Spleen (tissue), 11 donors: ENCODE data around the gene MRPL21. TPM values are rescaled to one million over a fixed set of nuclear protein-coding genes. Genes with fewer than 3 reads are reported as not detected.
"Not testable (repeated sequence)": the region's sequence is repeated elsewhere in the genome, so short reads cannot be mapped to it uniquely, and the experiment has no call there.

Experiments
- DNase-seq: peaks from one replicate; pipeline ENCODE4 v3.0.0-alpha.2; 2020
- H3K27ac ChIP-seq, 8 donors: fragments of 200-600 bp; sonication (generic) in 7 of 8; 1 replicate in 4 of 8; 2 replicates in 4 of 8; pipeline versions ENCODE4 v1.5.0 to v1.8.0; 2016 to 2021; ENCODE audit warnings: inconsistent platforms in 4 of 8, mild to moderate bottlenecking in 4 of 8, moderate library complexity in 1 of 8
- H3K27me3 ChIP-seq, 7 donors: fragments of 200-600 bp; sonication (generic) in 6 of 7; replicated peaks in 1 of 7; 1 replicate in 4 of 7; 2 replicates in 3 of 7; pipeline versions ENCODE4 v1.5.0 to v1.8.0; 2016 to 2021; ENCODE audit warnings: inconsistent platforms in 3 of 7, mild to moderate bottlenecking in 1 of 7
- H3K36me3 ChIP-seq, 6 donors: fragments of 200-600 bp; sonication (generic) in 5 of 6; 1 replicate in 4 of 6; 2 replicates in 2 of 6; pipeline versions ENCODE4 v1.5.0 to v1.8.0; 2016 to 2021; ENCODE audit warnings: inconsistent platforms in 2 of 6
- H3K4me1 ChIP-seq, 6 donors: fragments of 200-600 bp; sonication (generic) in 5 of 6; 1 replicate in 3 of 6; 2 replicates in 3 of 6; pipeline versions ENCODE4 v1.5.0 to v1.8.0; 2016 to 2021; ENCODE audit warnings: inconsistent platforms in 3 of 6
- H3K4me3 ChIP-seq, 8 donors: fragments of 200-600 bp; sonication (generic) in 7 of 8; 1 replicate in 4 of 8; 2 replicates in 4 of 8; pipeline versions ENCODE4 v1.5.0 to v1.8.0; 2016 to 2021; ENCODE audit warnings: inconsistent platforms in 4 of 8, mild to moderate bottlenecking in 4 of 8, moderate library complexity in 2 of 8
- H3K9me3 ChIP-seq, 8 donors: fragments of 200-600 bp; sonication (generic) in 7 of 8; 1 replicate in 4 of 8; 2 replicates in 4 of 8; pipeline versions ENCODE4 v1.5.0 to v1.8.0; 2016 to 2021; ENCODE audit warnings: inconsistent platforms in 4 of 8
- POLR2A ChIP-seq, 3 donors: fragments of 450-650 bp; IDR thresholded peaks; one replicate each; pipeline ENCODE4 v1.5.1; 2017; ENCODE audit warnings: antibody characterized with exemption in 3 of 3, mild to moderate bottlenecking in 1 of 3
- POLR2AphosphoS5 ChIP-seq, 3 donors: sonication (generic); formaldehyde crosslinking; IDR thresholded peaks; one replicate each; pipeline ENCODE4 v1.5.1; 2017; ENCODE audit warnings: antibody characterized with exemption in 3 of 3
- WGBS, 5 donors: extraction: QIAGEN DNeasy Blood & Tissue Kit in 3 of 5; methylation state at CpG; one replicate each; pipeline versions ENCODE4 v1.1.5 to v1.1.7; 2013 to 2018; 5-methylcytosine and 5-hydroxymethylcytosine counted together
- intact Hi-C: fragments of 100-400 bp; cut with DNase I; formaldehyde crosslinking; loops from one replicate; pipeline ENCODE4 v1.15.0; 2023; ENCODE audit warnings: low total_unique reads
- polyA plus RNA-seq, 3 donors: library from polyadenylated mRNA; stranded (reverse); fragments of 200-250 nt; gene quantifications; one replicate each; pipeline ENCODE4 v1.2.1, GENCODE V29; 2013
- total RNA-seq, 7 donors: library from RNA; depleted of rRNA in 3 of 7; stranded (reverse); fragments of >200 nt in 3 of 7; fragmentation: NEBNext Ultra II Directional in 4 of 7; extraction: Animal tissue kit (Norgen Biotek cat#: 25700) in 4 of 7; gene quantifications; one replicate each; pipeline versions ENCODE4 v1.1.0 to v1.2.1, GENCODE V29; 2016 to 2021
- TF ChIP-seq, protein P1 (sequence below), 11 experiments: fragments of 200-600 bp in 7 of 11; fragments of 450-650 bp in 4 of 11; sonication (generic) in 4 of 11; IDR thresholded peaks in 8 of 11; conservative IDR thresholded peaks in 3 of 11; 1 replicate in 7 of 11; 2 replicates in 4 of 11; pipeline versions ENCODE4 v1.4.0 to v1.8.0; 2016 to 2021; ENCODE audit warnings: antibody characterized with exemption in 11 of 11, inconsistent platforms in 4 of 11, mild to moderate bottlenecking in 1 of 11
- donor health status: healthy with polysubstance abuse.
- donor health status: DM: no; HTN: no; CAD: no; lungs with moderate emphysema.
- donor health status: DM: no; HTN: no; CAD: no.
- donor health status: Bipolar disorder and iron deficiency.
- donor health status: healthy.
- donor health status: DM: no; HTN: no; CAD: no.
- donor health status: DM: yes; HTN: yes; CAD: no.

The MRPL21 gene
- total and polyA plus RNA-seq, 10 donors, result 11.2 to 81.0 (median 34.0) TPM

DNA sequence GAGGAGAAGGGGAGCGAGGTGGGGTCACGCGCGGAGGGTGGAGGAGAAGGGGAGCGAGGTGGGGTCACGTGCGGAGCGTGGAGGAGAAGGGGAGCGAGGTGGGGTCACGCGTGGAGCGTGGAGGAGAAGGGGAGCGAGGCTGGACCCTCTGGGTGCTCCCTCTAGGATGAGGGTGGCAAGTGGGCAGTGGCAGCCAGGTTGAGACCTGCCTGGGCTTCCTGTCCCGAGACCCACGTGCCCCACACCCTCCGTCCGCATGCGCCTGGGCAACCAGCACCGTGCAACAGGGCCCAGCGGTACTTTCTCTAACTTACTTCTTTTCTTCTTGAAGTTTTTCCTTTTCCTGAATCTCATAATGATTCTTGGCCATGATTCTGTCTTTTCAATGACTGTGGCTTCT lies 11.1 kb downstream of the MRPL21 start:
- 94 to 97% (median 96%) methylated on average over 16 to 20 of the region's 20 CpGs for WGBS, 5 donors
- H3K9me3 ChIP-seq, result no peaks in the 10 kb centered on the region
- no peak overlapping the region for H3K4me3 ChIP-seq
- H3K27me3 ChIP-seq, result no peaks in the 10 kb centered on the region
- intact Hi-C loops, result no loop called here
- peaks cover 3 to 81% (median 74%) of the 10 kb centered on the region in 6 donors for H3K36me3 ChIP-seq
- no peaks in the 10 kb centered on the region for H3K4me1 ChIP-seq
- H3K27ac ChIP-seq, result no peak overlapping the region
- peak in 1 of 3 donors; percentile 20 for TF ChIP-seq POLR2AphosphoS5 (IDR thresholded peaks at IDR 0.05)
- no peak for TF ChIP-seq POLR2A (IDR thresholded peaks at IDR 0.05)
- DNase-seq, result peak; percentile 66

- no peaks in the 10 kb centered on the region for H3K9me3 ChIP-seq
- TF ChIP-seq POLR2A (IDR thresholded peaks at IDR 0.05) (no peak), POLR2AphosphoS5 (IDR thresholded peaks at IDR 0.05) (no peak)
- TF ChIP-seq, protein P1, sequence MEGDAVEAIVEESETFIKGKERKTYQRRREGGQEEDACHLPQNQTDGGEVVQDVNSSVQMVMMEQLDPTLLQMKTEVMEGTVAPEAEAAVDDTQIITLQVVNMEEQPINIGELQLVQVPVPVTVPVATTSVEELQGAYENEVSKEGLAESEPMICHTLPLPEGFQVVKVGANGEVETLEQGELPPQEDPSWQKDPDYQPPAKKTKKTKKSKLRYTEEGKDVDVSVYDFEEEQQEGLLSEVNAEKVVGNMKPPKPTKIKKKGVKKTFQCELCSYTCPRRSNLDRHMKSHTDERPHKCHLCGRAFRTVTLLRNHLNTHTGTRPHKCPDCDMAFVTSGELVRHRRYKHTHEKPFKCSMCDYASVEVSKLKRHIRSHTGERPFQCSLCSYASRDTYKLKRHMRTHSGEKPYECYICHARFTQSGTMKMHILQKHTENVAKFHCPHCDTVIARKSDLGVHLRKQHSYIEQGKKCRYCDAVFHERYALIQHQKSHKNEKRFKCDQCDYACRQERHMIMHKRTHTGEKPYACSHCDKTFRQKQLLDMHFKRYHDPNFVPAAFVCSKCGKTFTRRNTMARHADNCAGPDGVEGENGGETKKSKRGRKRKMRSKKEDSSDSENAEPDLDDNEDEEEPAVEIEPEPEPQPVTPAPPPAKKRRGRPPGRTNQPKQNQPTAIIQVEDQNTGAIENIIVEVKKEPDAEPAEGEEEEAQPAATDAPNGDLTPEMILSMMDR (IDR thresholded peaks at IDR 0.05 in 8 of 11, conservative IDR thresholded peaks at IDR 0.05 in 3 of 11), result no peak
- H3K27ac ChIP-seq, result no peak overlapping the region
- peak; percentile 41 for DNase-seq
- 70 to 88% (median 85%) methylated on average over 10 to 17 of the region's 17 CpGs for WGBS, 5 donors
- intact Hi-C loops, result no loop called here
- no peak overlapping the region for H3K4me3 ChIP-seq
- H3K4me1 ChIP-seq, result no peaks in the 10 kb centered on the region
- peaks cover 3 to 70% (median 63%) of the 10 kb centered on the region in 6 donors for H3K36me3 ChIP-seq
- no peaks in the 10 kb centered on the region for H3K27me3 ChIP-seq
These were observed 12.2 kb downstream of the MRPL21 start for GRCh38 chr11:68891351-68891948.

GRCh38 chr11:68890490-68891231 lies 13.0 kb downstream of the MRPL21 start:
- Histone ChIP-seq H3K27me3 (no peaks in the 10 kb centered on the region), H3K27ac (no peak overlapping the region), H3K4me1 (no peaks in the 10 kb centered on the region), H3K9me3 (no peaks in the 10 kb centered on the region), H3K36me3 (peaks cover 3 to 62% (median 55%) of the 10 kb centered on the region in 6 donors), H3K4me3 (no peak overlapping the region)
- intact Hi-C loops, result no loop called here
- TF ChIP-seq POLR2A (IDR thresholded peaks at IDR 0.05) (no peak), POLR2AphosphoS5 (IDR thresholded peaks at IDR 0.05) (peak in 1 of 3 donors; percentile 22)
- DNase-seq, result peak; percentile 61
- WGBS, 5 donors, result 58 to 82% (median 75%) methylated on average over 17 of the region's 17 CpGs

DNA sequence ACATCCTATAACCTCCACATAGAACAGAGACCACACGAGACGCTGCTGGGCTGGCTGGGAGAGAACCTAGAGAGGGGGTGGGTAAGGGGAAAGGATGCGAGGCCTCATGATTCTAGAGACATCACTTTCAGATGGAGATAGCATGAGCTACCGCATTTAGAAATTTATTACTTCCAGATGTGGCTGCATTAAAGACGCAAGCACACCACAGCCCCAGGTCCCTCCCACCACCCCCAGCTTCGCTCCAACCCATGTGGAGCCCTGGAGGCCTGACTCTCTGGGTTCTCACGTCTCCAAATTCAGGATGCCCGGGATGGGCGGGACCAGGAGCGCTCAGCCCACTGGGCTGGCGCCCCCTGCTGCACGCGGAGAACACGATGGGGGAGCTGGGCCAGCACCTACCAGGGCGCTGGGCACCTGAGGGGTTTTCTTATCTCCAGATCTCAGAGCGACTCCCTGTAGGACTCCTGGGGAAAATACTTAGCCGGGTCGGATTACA lies 13.6 kb downstream of the MRPL21 start:
- peak; percentile 56 for DNase-seq
- intact Hi-C loops, result no loop called here
- no peaks in the 10 kb centered on the region for H3K27me3 ChIP-seq
- no peaks in the 10 kb centered on the region for H3K9me3 ChIP-seq
- no peak overlapping the region for H3K4me3 ChIP-seq
- peaks cover 3 to 55% (median 48%) of the 10 kb centered on the region in 6 donors for H3K36me3 ChIP-seq
- 73 to 84% (median 82%) methylated on average over 17 to 18 of the region's 18 CpGs for WGBS, 5 donors
- no peak overlapping the region for H3K27ac ChIP-seq
- TF ChIP-seq, protein P1 (IDR thresholded peaks at IDR 0.05 in 8 of 11, conservative IDR thresholded peaks at IDR 0.05 in 3 of 11), result peak in 5 of 11 experiments; percentile 16 to 44 (median 34)
- no peak for TF ChIP-seq POLR2A (IDR thresholded peaks at IDR 0.05)
- TF ChIP-seq POLR2AphosphoS5 (IDR thresholded peaks at IDR 0.05), result peak in 1 of 3 donors; percentile 15
- H3K4me1 ChIP-seq, result no peaks in the 10 kb centered on the region

DNA sequence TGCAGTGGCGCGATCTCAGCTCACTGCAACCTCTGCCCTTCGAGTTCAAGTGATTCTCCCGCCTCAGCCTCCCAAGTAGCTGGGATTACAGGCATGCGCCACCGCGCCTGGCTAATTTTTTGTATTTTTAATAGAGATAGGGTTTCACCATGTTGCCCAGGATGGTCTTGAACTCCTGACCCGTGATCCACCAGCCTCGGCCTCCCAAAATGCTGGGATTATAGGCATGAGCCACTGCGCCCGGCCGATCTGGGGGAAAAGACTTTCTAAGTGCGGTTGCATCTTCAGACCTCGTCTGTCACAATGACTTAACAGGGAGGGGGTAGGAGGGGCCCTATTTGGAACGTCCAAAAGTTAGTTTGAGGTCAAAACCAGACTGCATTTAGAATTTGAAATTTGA lies 18.8 kb downstream of the MRPL21 start:
- H3K27me3 ChIP-seq, intact Hi-C loops, H3K9me3 ChIP-seq, H3K4me3 ChIP-seq, H3K4me1 ChIP-seq, H3K27ac ChIP-seq: not testable (repeated sequence)
- peaks cover 0 to 10% (median 3%) of the 10 kb centered on the region in 6 donors for H3K36me3 ChIP-seq
- peak; percentile 15 for DNase-seq
- 93 to 98% (median 93%) methylated on average over 15 of the region's 15 CpGs for WGBS, 5 donors
